ENCODE measurements around the gene CCDC196.

CCDC196 gene

GRCh38 chr14:66485910-66486421 is at the start of gene CCDC196:
Gene CCDC196 (plus strand): TSS chr14:66486371. CDS start chr14:66486503, 132 bp downstream.
- H3K27ac ChIP-seq (ENCODE audit: low read depth, low read length): no peak within 1 kb of the TSS
- H4K20me1 ChIP-seq (ENCODE audit: control insufficient read depth, insufficient read depth, low read depth, low read length): no peaks in the 10 kb centered on the region
- no peaks in the 10 kb centered on the region for H3K27me3 ChIP-seq (ENCODE audit: control insufficient read depth, low read length)
- H3F3A ChIP-seq (ENCODE audit: control insufficient read depth, insufficient read depth): no peaks in the 10 kb centered on the region
- H3K36me3 ChIP-seq (ENCODE audit: control insufficient read depth, low read length): no peaks in the 10 kb centered on the region
- no peak within 1 kb of the TSS for H3K4me2 ChIP-seq (ENCODE audit: low read length)
- H3K4me1 ChIP-seq (ENCODE audit: control insufficient read depth, low read length): no peaks in the 10 kb centered on the region
- TF ChIP-seq CTCF (IDR thresholded peaks at IDR 0.05; ENCODE audit: low read depth, low read length, poor library complexity, severe bottlenecking): no peak
- TF ChIP-seq EZH2phosphoT487 (IDR thresholded peaks at IDR 0.05; ENCODE audit: borderline replicate concordance, low read length): no peak
- H3K79me2 ChIP-seq (ENCODE audit: control insufficient read depth, low read length): no peaks in the 10 kb centered on the region
- H3K4me3 ChIP-seq (ENCODE audit: low read length): no peak within 1 kb of the TSS
- no peaks in the 10 kb centered on the region for H3K9me2 ChIP-seq (replicated peaks; ENCODE audit: control insufficient read depth, low read length)
- no peaks in the 10 kb centered on the region for H3K9me3 ChIP-seq (ENCODE audit: control insufficient read depth, insufficient read depth, low read length)

- Histone ChIP-seq H3K4me2 (ENCODE audit: low read length) (no peak overlapping the region), H3F3A (ENCODE audit: control insufficient read depth, insufficient read depth) (no peaks in the 10 kb centered on the region), H3K36me3 (ENCODE audit: control insufficient read depth, low read length) (no peaks in the 10 kb centered on the region), H3K27me3 (ENCODE audit: control insufficient read depth, low read length) (no peaks in the 10 kb centered on the region), H3K9me3 (ENCODE audit: control insufficient read depth, insufficient read depth, low read length) (peaks cover 15% of the 10 kb centered on the region; the same call in 1 of the 2 replicates), H3K4me3 (ENCODE audit: low read length) (no peak overlapping the region), H3K4me1 (ENCODE audit: control insufficient read depth, low read length) (no peaks in the 10 kb centered on the region), H3K79me2 (ENCODE audit: control insufficient read depth, low read length) (no peaks in the 10 kb centered on the region), H3K27ac (ENCODE audit: low read depth, low read length) (no peak overlapping the region), H3K9me2 (replicated peaks; ENCODE audit: control insufficient read depth, low read length) (no peaks in the 10 kb centered on the region), H4K20me1 (ENCODE audit: control insufficient read depth, insufficient read depth, low read depth, low read length) (no peaks in the 10 kb centered on the region)
- TF ChIP-seq CTCF (IDR thresholded peaks at IDR 0.05; ENCODE audit: low read depth, low read length, poor library complexity, severe bottlenecking) (no peak), EZH2phosphoT487 (IDR thresholded peaks at IDR 0.05; ENCODE audit: borderline replicate concordance, low read length) (no peak)
Observed at GRCh38 chr14:66440801-66441200, 45.4 kb upstream of the CCDC196 start.

- no peaks in the 10 kb centered on the region; the same call in 1 of the 2 replicates for H3K9me2 ChIP-seq (replicated peaks; ENCODE audit: control insufficient read depth, low read length)
- H3K9me3 ChIP-seq (ENCODE audit: control insufficient read depth, insufficient read depth, low read length): peaks cover 9% of the 10 kb centered on the region; the same call in 1 of the 2 replicates
- no peaks in the 10 kb centered on the region for H3K4me1 ChIP-seq (ENCODE audit: control insufficient read depth, low read length)
- no peaks in the 10 kb centered on the region for H3K79me2 ChIP-seq (ENCODE audit: control insufficient read depth, low read length)
- no peak overlapping the region for H3K4me3 ChIP-seq (ENCODE audit: low read length)
- H3K27me3 ChIP-seq (ENCODE audit: control insufficient read depth, low read length): no peaks in the 10 kb centered on the region
- H3K27ac ChIP-seq (ENCODE audit: low read depth, low read length): no peak overlapping the region
- no peak for TF ChIP-seq CTCF (IDR thresholded peaks at IDR 0.05; ENCODE audit: low read depth, low read length, poor library complexity, severe bottlenecking)
- no peak for TF ChIP-seq EZH2phosphoT487 (IDR thresholded peaks at IDR 0.05; ENCODE audit: borderline replicate concordance, low read length)
- no peaks in the 10 kb centered on the region for H3K36me3 ChIP-seq (ENCODE audit: control insufficient read depth, low read length)
- H3F3A ChIP-seq (ENCODE audit: control insufficient read depth, insufficient read depth): no peaks in the 10 kb centered on the region
- no peak overlapping the region for H3K4me2 ChIP-seq (ENCODE audit: low read length)
- no peaks in the 10 kb centered on the region for H4K20me1 ChIP-seq (ENCODE audit: control insufficient read depth, insufficient read depth, low read depth, low read length)
Observed at GRCh38 chr14:66442953-66443571, 43.1 kb upstream of the CCDC196 start.
